SK-N-SH (cell line): Measurements from ENCODE around the gene ZNF688.

Experiments
- CTCF ChIP-seq: fragments of 200-600 bp; sonication (generic); IDR thresholded peaks from 2 replicates; pipeline ENCODE4 v1.6.1; 2017; ENCODE audit warnings: antibody characterized with exemption, mild to moderate bottlenecking, moderate library complexity
- EP300 ChIP-seq, 2 experiments: IDR thresholded peaks; 2 replicates each; pipeline versions ENCODE4 v1.4.0 to v1.6.1; 2012; ENCODE audit warnings: borderline replicate concordance in 1 of 2, low read depth in 1 of 2, low read length in 1 of 2
- MAX ChIP-seq: IDR thresholded peaks from 2 replicates; pipeline ENCODE4 v1.4.0; 2012; ENCODE audit warnings: low read depth
- NRF1 ChIP-seq: IDR thresholded peaks from 2 replicates; pipeline ENCODE4 v1.6.1; 2012; ENCODE audit warnings: low read depth, mild to moderate bottlenecking, low read length
- POLR2AphosphoS5 ChIP-seq: IDR thresholded peaks from 2 replicates; pipeline ENCODE4 v1.6.1; 2012; ENCODE audit warnings: low read depth, low read length
- RAD21 ChIP-seq: IDR thresholded peaks from 2 replicates; pipeline ENCODE4 v1.6.1; 2012; ENCODE audit warnings: mild to moderate bottlenecking, low read length
- RCOR1 ChIP-seq: fragments of 150-350 bp; IDR thresholded peaks from 2 replicates; pipeline ENCODE4 v1.6.1; 2017; ENCODE audit warnings: antibody characterized with exemption, low read length
- REST ChIP-seq: IDR thresholded peaks from 2 replicates; pipeline ENCODE4 v1.6.1; 2012; ENCODE audit warnings: mild to moderate bottlenecking, low read depth, low read length, moderate library complexity
- SMC3 ChIP-seq: IDR thresholded peaks from 2 replicates; pipeline ENCODE4 v1.6.1; 2012; ENCODE audit warnings: low read depth, low read length, improper control_type of control experiment
- TAF1 ChIP-seq: IDR thresholded peaks from 2 replicates; pipeline ENCODE4 v1.6.1; 2012; ENCODE audit warnings: low read depth, mild to moderate bottlenecking, low read length, moderate library complexity, borderline replicate concordance
- TF ChIP-seq, protein P1 (sequence below): fragments of 150-350 bp; IDR thresholded peaks from 2 replicates; pipeline ENCODE4 v1.6.1; 2017; ENCODE audit warnings: antibody characterized with exemption, low read length, low read depth, borderline replicate concordance

DNA sequence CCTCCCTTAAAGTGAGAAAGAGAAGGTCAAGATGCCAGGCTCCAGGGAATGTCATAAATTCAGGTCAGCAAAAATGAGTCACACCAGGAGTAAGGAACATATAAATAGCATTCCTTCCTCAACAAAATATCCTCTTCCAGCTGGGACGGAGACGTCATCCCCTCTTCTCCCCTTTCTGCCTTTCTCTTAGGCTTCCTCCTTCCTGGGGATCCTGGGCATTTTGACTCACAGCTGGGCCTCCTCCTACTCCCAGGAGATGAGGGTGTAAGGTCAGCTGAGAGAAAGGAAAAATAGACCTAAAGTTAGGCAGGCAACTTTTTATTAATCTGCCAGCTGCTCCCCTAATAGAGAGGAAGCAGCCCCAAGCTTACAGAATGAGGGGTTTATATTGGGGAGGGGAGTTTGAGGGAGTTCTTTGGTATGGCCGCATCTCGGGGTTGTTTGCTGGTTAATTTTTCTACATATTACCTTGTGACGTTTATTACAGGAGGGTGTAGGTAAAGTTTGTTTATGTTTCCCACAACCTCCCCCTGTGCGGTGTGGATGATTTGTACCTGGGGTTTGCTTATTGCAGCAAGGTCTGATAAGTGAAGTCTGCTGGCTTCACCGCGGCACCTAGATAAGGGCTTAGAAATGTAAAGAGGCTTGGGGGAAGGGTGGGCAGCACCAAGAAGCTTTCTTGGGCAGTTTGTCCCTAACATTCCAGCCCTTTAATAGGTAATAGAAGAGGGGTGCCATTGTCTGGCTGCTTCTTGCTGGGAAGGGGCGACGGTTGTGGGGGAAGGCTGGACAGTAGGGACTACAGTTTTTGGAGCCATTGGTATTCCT, 29.8 kb downstream of the ZNF688 start:
- TF ChIP-seq CTCF, result no peak
- no peak for TF ChIP-seq SMC3
- no peak for TF ChIP-seq NRF1
- no peak for TF ChIP-seq REST
- TF ChIP-seq, protein P1, sequence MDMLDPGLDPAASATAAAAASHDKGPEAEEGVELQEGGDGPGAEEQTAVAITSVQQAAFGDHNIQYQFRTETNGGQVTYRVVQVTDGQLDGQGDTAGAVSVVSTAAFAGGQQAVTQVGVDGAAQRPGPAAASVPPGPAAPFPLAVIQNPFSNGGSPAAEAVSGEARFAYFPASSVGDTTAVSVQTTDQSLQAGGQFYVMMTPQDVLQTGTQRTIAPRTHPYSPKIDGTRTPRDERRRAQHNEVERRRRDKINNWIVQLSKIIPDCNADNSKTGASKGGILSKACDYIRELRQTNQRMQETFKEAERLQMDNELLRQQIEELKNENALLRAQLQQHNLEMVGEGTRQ, result no peak
- TF ChIP-seq TAF1, result no peak
- no peak for TF ChIP-seq RCOR1
- TF ChIP-seq POLR2AphosphoS5, result no peak
- TF ChIP-seq EP300 (IDR thresholded peaks at IDR 0.05; ENCODE audit: borderline replicate concordance in 1 of 2, low read depth in 1 of 2, low read length in 1 of 2), result no peak
- no peak for TF ChIP-seq MAX
- TF ChIP-seq RAD21, result no peak
